Activated CD4-positive, alpha-beta T cell treated with anti-CD3 and anti-CD28 coated beads, Interleukin-2, amount 50 U/mL, for 16 hours (primary cell): ENCODE measurements around the gene HS3ST4.
"Not testable (repeated sequence)": the region's sequence is repeated elsewhere in the genome, so short reads cannot be mapped to it uniquely, and the experiment has no call there.

Experiments used
- DNase-seq: peaks from one replicate; pipeline ENCODE4 v3.0.0-alpha.2; 2020

HS3ST4 gene

DNA sequence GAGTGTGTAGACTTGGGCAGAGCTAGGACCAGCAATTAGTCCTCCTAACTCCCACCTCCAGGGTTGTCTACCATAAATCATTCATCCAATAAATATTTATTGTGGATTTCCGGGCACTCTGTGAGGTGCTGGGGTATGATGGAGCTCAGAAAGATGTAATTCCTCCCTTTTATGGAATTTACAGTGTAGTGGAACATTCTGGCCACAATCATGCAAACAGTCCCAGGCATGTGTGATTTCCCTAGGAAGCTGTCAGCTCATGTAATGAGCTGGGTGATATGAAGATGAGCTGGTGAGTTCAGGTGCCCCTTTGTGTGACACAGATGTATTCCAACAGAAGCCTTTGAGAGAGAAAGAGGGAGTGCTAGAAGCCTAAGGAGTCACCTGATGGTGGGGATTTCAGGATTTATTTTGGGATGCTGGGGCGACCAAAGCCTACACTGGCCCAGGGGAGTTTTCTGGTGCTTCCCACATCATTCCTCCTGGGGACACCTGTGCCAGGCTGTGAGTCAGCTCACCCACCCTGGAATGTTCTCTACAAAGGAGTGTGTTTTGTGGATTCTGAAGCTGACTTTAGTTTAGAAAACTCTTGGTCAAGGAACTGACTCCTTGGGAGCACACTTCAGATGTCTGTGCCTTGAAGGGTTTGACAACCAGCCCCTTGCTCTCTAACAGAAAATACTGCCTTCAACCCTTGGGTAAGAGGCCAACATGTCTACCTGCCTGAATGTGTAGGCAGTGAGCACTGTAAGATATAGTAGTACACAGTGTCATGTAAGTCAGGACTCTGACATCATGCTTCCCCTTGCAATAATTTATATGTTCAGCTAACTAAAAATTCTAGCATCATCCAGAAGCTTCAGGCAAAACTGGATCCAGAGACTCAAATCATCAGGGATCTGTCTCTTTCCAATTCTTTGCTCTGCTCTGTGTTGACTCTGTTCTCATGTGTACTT, 42.9 kb downstream of the HS3ST4 start:
- no peak for DNase-seq

- no peak for DNase-seq
Observed at GRCh38 chr16:25735645-25736044, 43.9 kb downstream of the HS3ST4 start.

GRCh38 chr16:25747160-25747758, 55.5 kb downstream of the HS3ST4 start:
- no peak for DNase-seq

DNA sequence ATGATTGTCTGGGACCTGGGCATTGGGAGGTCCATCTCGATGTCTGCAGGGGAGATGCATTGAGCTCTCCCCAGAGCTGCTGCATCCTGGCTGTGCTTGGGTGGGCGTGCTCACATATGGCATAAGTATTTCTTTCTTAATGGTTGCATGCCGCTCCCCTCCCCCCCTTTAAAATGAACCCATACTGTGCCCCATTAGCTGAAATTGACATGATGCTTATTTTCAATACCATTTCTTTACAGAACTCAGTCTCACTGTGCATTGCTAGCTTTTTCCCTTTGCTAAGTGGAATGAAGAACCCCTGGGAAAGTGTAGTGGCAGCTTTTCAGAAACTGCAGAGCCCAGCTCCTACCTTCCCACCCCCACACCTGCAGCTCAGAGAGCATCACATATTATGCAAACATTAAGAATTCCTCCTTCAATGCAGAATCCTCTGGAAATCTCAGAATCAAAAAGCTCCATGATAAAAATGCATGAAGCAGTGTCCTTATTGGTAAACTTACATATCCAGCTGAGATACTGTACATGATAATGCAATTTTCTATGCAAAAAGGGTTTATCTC, 56.4 kb downstream of the HS3ST4 start:
- no peak for DNase-seq

DNA sequence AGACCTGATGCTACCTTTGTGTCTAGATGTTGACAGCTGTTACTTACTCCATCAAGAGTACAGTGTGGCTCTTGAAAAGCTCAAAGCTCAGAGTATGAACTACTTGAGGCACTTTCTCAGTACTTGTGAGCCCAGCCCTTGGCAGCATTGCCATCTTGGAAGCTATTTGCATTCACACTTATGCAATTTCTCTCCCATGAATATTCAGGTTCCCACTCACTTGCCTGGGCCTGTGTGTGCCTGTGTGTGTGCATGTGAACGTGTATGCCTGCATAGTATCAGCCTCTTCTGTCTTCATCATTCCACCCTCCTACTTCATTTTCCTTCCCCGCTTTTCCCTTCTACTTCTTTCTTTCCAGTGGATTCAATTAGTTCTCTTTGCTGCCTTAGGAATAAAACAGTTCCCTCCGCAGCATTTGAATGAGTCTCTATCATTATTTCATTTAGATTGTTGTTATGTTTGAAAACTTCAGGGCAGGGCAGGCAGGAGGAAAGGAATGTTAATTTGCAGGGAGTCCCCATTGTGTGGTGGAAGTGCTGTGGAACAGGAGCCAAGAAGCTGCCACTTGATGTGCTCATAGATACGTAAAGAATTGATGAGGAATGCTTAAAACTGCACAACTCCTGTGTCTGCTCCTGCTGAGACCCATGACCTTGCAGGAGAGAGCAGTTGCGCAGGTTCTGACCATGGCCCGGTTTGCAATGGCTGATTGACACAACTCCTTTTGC, 58.9 kb downstream of the HS3ST4 start:
- no peak for DNase-seq

DNA sequence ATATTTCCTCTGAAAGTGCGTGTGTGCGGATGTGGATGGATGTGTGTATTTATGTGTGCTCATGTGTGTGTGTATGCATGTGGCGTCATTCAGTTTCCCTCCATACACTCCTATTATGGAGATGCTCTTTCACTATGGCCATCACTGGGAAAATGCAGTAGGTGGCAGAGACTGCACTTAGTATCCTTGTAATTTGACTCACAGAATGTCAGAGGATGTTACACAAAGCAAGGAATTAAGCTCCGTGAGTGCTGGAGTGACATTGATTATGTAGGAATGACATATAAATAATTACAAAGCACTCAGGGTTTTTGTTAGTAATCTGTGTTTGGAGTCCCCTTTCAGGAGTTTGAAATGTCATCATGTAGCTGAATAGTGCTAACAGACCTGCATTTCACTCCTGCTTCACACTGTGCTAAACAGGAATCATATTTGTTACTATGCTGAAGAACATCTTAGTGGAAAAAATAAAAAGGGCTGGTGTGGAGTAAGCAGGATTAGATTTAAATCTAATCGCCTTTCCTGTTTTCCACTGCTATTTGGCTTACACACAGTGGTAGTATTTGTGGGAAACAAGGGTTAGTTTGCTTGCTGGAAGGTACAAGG, 59.6 kb downstream of the HS3ST4 start:
- DNase-seq = no peak

- DNase-seq = no peak
Observed at GRCh38 chr16:25764466-25764865, 72.7 kb downstream of the HS3ST4 start.

DNA sequence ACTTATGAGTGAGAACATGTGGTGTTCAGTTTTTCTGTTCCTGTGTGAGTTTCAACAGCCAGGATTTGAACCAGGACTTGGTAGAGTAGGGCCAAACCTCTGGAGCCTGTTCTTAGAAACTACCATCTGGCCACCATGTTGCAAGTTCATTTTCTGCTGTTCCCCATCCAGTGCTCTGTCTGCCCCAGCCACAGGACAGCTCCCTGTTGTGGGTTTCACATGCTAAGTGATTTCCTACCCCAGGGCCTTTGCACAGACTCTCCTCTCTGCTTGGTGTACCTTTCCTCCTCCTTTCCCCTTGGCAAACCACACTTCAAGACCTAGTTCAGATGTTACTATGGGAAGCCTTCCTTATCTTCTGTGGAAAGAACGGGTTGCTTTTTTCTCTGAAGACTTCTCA, 79.5 kb downstream of the HS3ST4 start:
- DNase-seq = no peak

DNA sequence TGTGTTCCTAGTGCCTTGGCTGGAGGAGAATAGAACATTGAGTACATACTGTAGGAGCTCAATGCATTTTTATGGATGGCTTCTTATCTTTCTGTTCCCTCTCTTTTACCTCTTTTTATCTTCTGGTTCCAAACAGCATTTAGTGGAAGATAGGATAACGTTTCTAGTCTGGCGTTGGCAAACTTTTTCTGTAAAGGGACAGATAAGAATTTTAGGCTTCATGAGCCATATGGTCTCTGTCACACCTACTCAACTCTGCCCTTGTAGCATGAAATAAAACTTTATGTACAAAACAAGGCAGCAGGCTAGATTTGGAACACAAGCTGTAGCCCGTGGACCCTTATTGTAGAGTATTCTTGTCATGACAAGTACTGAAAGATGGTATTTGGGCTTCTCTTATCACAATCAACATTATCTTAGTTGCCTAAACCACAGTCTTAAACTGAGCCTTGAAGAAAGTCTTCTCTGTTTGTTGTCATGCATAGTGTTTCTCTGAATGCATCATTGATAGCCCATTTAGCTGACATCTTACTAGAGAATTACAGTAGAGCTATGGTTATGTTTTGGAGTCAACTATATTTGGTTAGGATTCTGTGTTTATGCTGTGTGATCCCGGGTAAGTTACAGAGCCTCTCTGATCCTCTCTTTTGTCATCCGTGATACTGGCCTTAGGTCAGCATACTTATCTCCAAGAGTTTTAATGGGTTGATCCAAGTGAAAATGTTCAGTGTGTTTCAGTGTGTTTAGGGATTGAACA, 80.2 kb downstream of the HS3ST4 start:
- DNase-seq = no peak

- not testable (repeated sequence) for DNase-seq
Observed at GRCh38 chr16:25776214-25776613, 84.5 kb downstream of the HS3ST4 start.

GRCh38 chr16:25783226-25783625, 91.5 kb downstream of the HS3ST4 start:
- no peak for DNase-seq

DNA sequence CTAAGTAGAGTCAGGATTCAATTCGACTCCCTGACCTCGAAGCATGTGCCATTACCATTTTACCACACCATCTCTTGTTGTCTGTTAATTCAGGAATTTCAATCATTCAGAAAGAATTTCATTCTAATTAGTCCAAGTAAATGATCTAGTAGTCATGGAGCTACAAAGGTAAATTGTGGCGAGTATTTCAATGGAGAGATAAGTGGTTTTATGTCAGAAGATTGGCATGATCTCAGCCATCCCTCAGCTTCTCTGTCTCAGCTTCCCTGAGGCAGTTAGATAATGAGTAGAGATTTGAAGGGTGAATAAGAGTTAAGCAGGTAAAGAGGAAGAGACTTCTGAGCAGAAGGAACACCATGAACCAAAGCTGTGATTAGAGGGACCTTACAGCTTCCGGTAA, 93.6 kb downstream of the HS3ST4 start:
- no peak for DNase-seq

DNA sequence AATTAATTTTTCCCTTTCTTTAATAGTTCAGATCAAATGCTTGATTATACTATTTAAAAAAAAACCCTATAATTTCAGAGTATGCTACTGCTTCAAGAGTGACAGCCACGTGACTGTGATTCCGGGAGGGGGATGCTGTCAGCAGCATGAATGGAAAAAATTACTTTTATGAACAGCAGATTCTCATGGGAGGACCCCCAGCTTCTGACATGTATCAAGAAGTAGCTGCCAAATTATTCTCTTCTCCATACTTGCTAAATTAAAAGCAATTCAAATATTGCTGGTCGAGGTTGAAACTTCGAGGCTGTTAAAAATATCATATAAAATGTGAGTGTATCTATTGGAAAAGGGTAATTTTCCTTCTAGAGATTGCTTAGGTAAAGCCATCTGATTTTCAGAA, 95.0 kb downstream of the HS3ST4 start:
- DNase-seq = no peak

DNA sequence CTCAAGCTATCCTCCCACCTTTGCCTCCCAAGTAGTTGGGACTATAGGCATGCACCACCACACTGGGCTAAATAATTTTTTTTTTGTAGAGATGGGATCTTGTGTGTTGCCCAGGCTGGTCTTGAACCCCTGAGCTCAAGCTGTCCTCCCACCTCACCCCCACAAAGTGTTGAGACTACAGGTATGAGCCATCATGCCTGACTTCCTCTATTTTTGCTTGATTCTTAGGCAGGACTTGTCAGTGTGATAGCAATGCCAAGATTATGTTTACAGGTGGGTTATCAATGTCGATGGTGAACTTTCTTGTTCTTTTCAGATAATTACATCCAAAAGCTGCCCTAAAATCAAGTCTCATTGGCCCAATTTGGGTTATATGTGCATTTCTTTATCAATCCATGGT, 96.9 kb downstream of the HS3ST4 start:
- DNase-seq = no peak

DNA sequence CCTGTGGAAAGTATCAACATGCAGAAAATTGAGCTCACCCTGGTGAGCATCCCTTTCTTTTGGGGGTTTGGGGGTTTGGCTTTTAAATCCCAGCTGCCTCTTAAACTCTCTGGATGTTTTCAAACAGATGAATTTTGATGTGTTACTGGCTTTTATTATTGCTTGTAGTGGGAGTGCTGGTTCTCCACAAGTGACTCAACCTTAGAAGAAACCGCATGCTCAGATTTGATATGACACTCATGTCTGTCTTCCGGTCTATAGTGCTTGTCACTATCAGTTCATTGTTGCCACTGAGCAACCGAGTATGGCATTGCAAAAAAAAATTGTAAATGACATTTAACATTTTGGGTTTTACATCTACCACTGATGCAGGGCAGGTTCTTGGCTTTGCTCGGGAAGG, 104.5 kb downstream of the HS3ST4 start:
- no peak for DNase-seq

GRCh38 chr16:25798065-25798464, 106.3 kb downstream of the HS3ST4 start:
- DNase-seq = no peak

DNA sequence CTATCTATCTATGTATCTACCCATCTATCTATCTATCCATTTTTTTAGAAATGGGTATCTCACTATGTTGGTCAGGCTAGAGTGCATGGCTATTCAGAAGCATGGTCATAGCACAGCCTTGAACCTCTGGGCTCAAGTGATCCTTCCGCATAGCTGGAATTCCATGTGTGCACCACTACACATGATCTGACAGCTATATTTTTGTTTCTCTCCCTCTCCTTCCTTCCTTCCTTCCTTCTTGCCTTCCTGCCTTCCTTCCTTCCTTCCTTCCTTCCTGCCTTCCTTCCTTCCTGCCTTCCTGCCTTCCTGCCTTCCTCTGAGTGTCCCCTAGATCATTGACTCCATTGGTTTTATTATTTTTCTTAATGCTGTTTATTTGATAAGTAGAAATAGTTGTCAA, 108.1 kb downstream of the HS3ST4 start:
- no peak for DNase-seq

DNA sequence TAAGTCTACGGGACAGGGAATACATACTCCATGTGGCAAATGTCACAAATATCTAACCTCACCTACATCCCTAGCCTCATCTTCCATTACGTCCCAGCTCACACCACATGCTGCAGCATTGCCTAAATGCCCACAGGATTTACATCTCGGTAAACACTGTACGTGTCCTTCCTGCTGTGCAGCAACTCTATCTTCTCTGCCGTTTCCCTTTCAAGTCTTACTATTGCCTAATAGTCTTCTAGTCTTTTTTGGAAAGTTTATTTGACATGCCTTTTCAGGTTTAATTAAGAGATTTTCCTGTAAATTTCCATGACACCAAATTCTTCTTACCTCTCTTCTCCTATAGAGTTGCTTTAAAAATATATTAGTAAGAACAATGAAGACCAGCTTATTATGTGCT, 120.5 kb downstream of the HS3ST4 start:
- no peak for DNase-seq

DNA sequence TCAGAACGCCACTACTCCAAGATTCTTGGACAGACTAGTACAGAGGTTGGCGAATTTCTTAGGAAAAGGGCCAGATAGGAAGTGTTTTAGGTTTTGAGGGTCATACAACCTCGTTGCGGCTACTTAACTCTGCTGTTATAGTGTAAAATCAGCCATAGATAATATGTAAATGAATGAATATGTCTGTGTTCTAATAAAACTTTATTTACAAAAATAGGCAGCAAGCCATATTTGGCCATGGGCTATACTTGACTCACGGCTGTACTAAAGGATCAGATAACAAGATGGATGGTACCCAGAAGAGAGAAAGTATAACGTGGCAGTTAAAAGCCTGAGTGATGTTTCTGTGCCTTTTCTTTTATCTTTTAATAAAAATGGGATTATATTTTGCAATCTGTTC, 125.5 kb downstream of the HS3ST4 start:
- no peak for DNase-seq

DNA sequence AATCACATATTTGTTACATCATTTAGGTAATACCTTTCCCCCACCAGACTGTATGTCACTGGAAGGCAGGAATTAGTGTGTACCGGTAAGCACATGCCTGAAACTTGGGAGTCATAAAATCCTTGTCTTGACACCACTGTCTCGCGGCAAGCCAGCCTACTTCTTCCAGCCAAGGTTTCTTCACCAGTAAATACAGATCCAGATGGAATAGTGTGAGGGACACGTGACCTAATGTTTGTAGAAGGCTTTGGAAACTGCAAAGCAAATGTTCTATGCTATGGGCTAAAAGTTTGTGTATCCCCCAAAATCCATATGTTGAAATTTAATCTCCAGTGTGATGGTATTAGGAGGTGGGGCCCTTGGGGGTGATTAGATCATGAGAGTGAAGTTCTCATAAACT, 126.1 kb downstream of the HS3ST4 start:
- DNase-seq = no peak

GRCh38 chr16:25823891-25824290, 132.1 kb downstream of the HS3ST4 start:
- no peak for DNase-seq

- no peak for DNase-seq
Observed at GRCh38 chr16:25827709-25828108, 135.9 kb downstream of the HS3ST4 start.
